Ammon's horn (tissue), 1 donor: ENCODE measurements around the gene ARHGEF28.

Experiments
- DNase-seq: peaks from one replicate; pipeline ENCODE4 v3.0.0-alpha.2; 2016; ENCODE audit warnings: low spot score

The ARHGEF28 gene

GRCh38 chr5:73619606-73620333 lies 6.2 kb upstream of the ARHGEF28 start:
- DNase-seq = no peak

- DNase-seq = no peak
These were observed 5.7 kb upstream of the ARHGEF28 start for GRCh38 chr5:73620334-73620687.

GRCh38 chr5:73623060-73623459 lies 2.9 kb upstream of the ARHGEF28 start:
- DNase-seq = no peak

GRCh38 chr5:73623901-73624404 lies 2.0 kb upstream of the ARHGEF28 start:
- DNase-seq = no peak

- no peak for DNase-seq
These were observed 1.1 kb upstream of the ARHGEF28 start for GRCh38 chr5:73624888-73625287.

GRCh38 chr5:73625372-73625943 lies 538 bp upstream of the ARHGEF28 start:
- DNase-seq = peak; percentile 31

GRCh38 chr5:73626814-73627313 lies 868 bp downstream of the ARHGEF28 start:
- no peak for DNase-seq

GRCh38 chr5:73629456-73629855 lies 3.5 kb downstream of the ARHGEF28 start:
- no peak for DNase-seq

- DNase-seq = no peak
These were observed 4.8 kb downstream of the ARHGEF28 start for GRCh38 chr5:73630765-73631164.

- no peak for DNase-seq
These were observed 5.5 kb downstream of the ARHGEF28 start for GRCh38 chr5:73631500-73631899.

GRCh38 chr5:73633060-73633459 lies 7.1 kb downstream of the ARHGEF28 start:
- DNase-seq = no peak

- no peak for DNase-seq
These were observed 10.4 kb downstream of the ARHGEF28 start for GRCh38 chr5:73636408-73636807.

GRCh38 chr5:73637565-73637964 lies 11.6 kb downstream of the ARHGEF28 start:
- DNase-seq = no peak

GRCh38 chr5:73638344-73639095 lies 12.5 kb downstream of the ARHGEF28 start:
- no peak for DNase-seq

- DNase-seq = no peak
These were observed 14.9 kb downstream of the ARHGEF28 start for GRCh38 chr5:73640861-73641320.

- DNase-seq = no peak
These were observed 15.8 kb downstream of the ARHGEF28 start for GRCh38 chr5:73641811-73642210.

GRCh38 chr5:73642344-73642743 lies 16.3 kb downstream of the ARHGEF28 start:
- no peak for DNase-seq

- no peak for DNase-seq
These were observed 18.5 kb downstream of the ARHGEF28 start for GRCh38 chr5:73644385-73644963.

- DNase-seq = no peak
These were observed 21.7 kb downstream of the ARHGEF28 start for GRCh38 chr5:73647721-73648120.

- DNase-seq = no peak
These were observed 22.5 kb downstream of the ARHGEF28 start for GRCh38 chr5:73648515-73648914.

GRCh38 chr5:73649926-73650325 lies 23.9 kb downstream of the ARHGEF28 start:
- no peak for DNase-seq

GRCh38 chr5:73652391-73652790 lies 26.4 kb downstream of the ARHGEF28 start:
- DNase-seq = no peak
